ENCODE data around the gene TTC39A. TPM values are rescaled to one million over a fixed set of nuclear protein-coding genes. Genes with fewer than 3 reads are reported as not detected.

TTC39A gene
- total and polyA plus RNA-seq, 8 donors = 10.5 to 28.4 (median 16.0) TPM

GRCh38 chr1:51274676-51275075 lies 55.7 kb downstream of the TTC39A start:
- Histone ChIP-seq H3K27me3 (no peaks in the 10 kb centered on the region), H3K27ac (no peak overlapping the region), H3K9me3 (no peaks in the 10 kb centered on the region), H3K36me3 (peaks cover 0 to 7% (median 7%) of the 10 kb centered on the region in 3 donors), H3K4me3 (no peak overlapping the region), H3K4me1 (no peaks in the 10 kb centered on the region)
- intact Hi-C loops (cut with DNase I) = no loop called here
- ATAC-seq = no peak
- WGBS, 2 donors = 96% methylated on average over 6 of the region's 6 CpGs
- no peak for TF ChIP-seq CTCF (IDR thresholded peaks at IDR 0.05)
- no peak for DNase-seq
- FAIRE-seq = no peak

DNA sequence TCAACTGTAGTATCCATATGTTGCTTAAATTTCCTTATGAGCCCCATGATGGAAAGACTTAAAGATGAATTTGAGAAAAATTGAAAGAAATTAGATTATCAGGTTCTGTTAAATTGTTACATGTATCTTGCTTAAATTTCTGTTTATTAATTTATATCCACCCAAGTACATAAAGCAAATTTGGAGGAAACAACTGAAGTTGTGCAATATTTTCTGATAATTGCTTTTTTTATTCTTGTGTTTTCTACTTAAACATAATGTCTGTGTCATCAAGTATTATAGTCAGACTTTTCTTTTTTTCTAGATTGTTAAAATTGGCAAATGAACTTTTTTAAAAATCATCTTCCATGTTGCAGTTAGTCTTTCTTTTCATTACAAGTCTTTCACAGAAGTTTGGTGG lies 57.4 kb downstream of the TTC39A start:
- Histone ChIP-seq H3K4me1 (no peaks in the 10 kb centered on the region), H3K27me3 (no peaks in the 10 kb centered on the region), H3K9me3 (no peaks in the 10 kb centered on the region), H3K4me3 (no peak overlapping the region), H3K27ac (no peak overlapping the region), H3K36me3 (peaks cover 0 to 7% (median 7%) of the 10 kb centered on the region in 3 donors)
- intact Hi-C loops (cut with DNase I) = no loop called here
- no peak for DNase-seq
- ATAC-seq = no peak
- no peak for FAIRE-seq
- TF ChIP-seq CTCF (IDR thresholded peaks at IDR 0.05) = no peak

GRCh38 chr1:51270751-51271150 lies 59.6 kb downstream of the TTC39A start:
- Histone ChIP-seq H3K36me3 (peaks cover 0 to 7% (median 7%) of the 10 kb centered on the region in 3 donors), H3K27me3 (no peaks in the 10 kb centered on the region), H3K4me1 (no peaks in the 10 kb centered on the region), H3K4me3 (no peak overlapping the region), H3K27ac (no peak overlapping the region), H3K9me3 (no peaks in the 10 kb centered on the region)
- no peak for TF ChIP-seq CTCF (IDR thresholded peaks at IDR 0.05)
- ATAC-seq (no peak), DNase-seq (no peak), FAIRE-seq (no peak)
- intact Hi-C loops (cut with DNase I) = no loop called here

GRCh38 chr1:51268634-51269033 lies 61.7 kb downstream of the TTC39A start:
- peaks cover 0 to 5% (median 0%) of the 10 kb centered on the region in 3 donors for H3K4me1 ChIP-seq
- intact Hi-C loops (cut with DNase I) = no loop called here
- TF ChIP-seq CTCF (IDR thresholded peaks at IDR 0.05) = no peak
- DNase-seq (no peak), ATAC-seq (no peak), FAIRE-seq (no peak)
- H3K4me3 ChIP-seq = no peak overlapping the region
- H3K27ac ChIP-seq = no peak overlapping the region
- H3K9me3 ChIP-seq = no peaks in the 10 kb centered on the region
- no peaks in the 10 kb centered on the region for H3K27me3 ChIP-seq
- WGBS, 2 donors = 50 to 51% methylated on average over 2 of the region's 2 CpGs
- peaks cover 0 to 7% (median 7%) of the 10 kb centered on the region in 3 donors for H3K36me3 ChIP-seq

GRCh38 chr1:51266791-51267190 lies 63.6 kb downstream of the TTC39A start:
- H3K4me3 ChIP-seq = no peak overlapping the region
- H3K9me3 ChIP-seq = no peaks in the 10 kb centered on the region
- no peak overlapping the region for H3K27ac ChIP-seq
- peaks cover 0 to 13% (median 0%) of the 10 kb centered on the region in 3 donors for H3K4me1 ChIP-seq
- DNase-seq (no peak), ATAC-seq (no peak), FAIRE-seq (no peak)
- no peak for TF ChIP-seq CTCF (IDR thresholded peaks at IDR 0.05)
- intact Hi-C loops (cut with DNase I) = no loop called here
- WGBS, 2 donors = 89 to 92% methylated on average over 4 of the region's 4 CpGs
- H3K36me3 ChIP-seq = peaks cover 0 to 7% (median 7%) of the 10 kb centered on the region in 3 donors
- no peaks in the 10 kb centered on the region for H3K27me3 ChIP-seq

Measured in pancreas (tissue), 10 donors.